Hindlimb muscle (tissue), 1 donor: ENCODE results near the gene BEST4. TPM values are rescaled to one million over a fixed set of nuclear protein-coding genes. Genes with fewer than 3 reads are reported as not detected.
"Not testable (repeated sequence)": the region's sequence is repeated elsewhere in the genome, so short reads cannot be mapped to it uniquely, and the experiment has no call there.

Source experiments
- DNase-seq: peaks from one replicate; pipeline ENCODE4 v3.0.0-alpha.2; 2013
- polyA plus RNA-seq: library from polyadenylated mRNA; unstranded; fragments of 120-200 nt; gene quantifications from one replicate; pipeline ENCODE4 v1.2.1, GENCODE V29; 2013; ENCODE audit not compliant: insufficient read length

Gene BEST4
- polyA plus RNA-seq, 1 donor: 0.19 TPM

DNA sequence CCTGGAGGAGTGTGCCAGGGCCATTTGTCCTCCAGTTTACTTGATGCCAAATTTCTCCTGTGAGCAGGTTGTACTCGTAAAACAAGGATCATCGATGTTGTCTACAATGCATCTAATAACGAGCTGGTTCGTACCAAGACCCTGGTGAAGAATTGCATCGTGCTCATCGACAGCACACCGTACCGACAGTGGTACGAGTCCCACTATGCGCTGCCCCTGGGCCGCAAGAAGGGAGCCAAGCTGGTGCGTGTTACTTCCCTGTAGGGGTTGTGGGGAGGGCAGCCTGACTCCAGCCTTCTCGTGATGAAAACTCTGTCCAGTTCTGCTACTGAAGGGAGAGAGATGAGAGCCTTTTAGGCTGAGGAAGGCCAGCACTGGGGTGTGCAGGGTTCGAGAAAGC lies 10.4 kb downstream of the BEST4 start:
- DNase-seq: no peak

DNA sequence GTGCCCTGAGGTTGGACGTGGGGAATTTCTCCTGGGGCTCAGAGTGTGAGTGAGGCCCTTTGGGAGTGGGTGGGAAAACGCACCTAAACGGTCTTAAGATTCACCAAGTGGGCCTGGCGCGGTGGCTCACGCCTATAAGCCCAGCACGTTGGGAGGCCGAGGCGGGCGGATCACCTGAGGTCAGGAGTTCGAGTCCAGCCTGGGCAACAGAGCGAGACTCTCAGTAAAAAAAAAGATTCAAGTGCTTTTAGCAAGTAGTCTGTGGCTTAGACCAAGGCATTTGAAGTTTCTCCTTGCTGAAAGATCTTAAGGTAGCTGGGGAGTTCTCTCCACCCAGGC lies 11.3 kb downstream of the BEST4 start:
- no peak for DNase-seq

DNA sequence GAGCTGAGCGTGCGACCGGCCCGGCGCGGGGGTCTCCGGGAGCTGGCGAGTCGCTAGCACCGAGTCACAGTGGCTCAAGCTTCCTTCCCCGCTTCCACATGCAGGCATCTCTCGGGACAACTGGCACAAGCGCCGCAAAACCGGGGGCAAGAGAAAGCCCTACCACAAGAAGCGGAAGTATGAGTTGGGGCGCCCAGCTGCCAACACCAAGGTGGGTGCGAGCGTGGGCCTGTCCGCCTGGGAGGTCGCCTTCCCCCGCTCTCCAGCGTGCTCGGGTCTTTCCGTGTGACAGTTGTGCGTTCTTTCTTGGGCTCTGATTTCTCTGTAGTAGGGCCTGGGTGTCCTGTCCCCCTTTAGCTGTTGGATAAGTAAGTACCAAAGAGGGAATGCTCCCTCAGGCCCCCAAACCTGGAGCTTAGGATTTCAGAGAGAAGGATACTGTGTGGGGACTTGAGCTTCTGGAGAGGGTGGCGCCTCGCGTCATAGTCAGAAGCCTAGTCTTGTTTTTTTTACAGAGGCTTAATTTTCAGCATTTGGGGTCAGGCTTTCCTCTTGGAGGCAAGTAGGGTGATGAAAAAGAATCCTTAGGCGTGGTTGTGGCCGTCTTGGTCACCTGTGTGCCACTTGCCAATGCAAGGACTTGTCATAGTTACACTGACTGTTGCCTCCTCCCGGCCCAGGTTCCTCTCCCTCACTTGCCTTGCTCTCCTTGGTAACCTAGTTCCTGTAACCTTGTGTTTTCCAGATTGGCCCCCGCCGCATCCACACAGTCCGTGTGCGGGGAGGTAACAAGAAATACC lies 11.8 kb downstream of the BEST4 start:
- DNase-seq: no peak

DNA sequence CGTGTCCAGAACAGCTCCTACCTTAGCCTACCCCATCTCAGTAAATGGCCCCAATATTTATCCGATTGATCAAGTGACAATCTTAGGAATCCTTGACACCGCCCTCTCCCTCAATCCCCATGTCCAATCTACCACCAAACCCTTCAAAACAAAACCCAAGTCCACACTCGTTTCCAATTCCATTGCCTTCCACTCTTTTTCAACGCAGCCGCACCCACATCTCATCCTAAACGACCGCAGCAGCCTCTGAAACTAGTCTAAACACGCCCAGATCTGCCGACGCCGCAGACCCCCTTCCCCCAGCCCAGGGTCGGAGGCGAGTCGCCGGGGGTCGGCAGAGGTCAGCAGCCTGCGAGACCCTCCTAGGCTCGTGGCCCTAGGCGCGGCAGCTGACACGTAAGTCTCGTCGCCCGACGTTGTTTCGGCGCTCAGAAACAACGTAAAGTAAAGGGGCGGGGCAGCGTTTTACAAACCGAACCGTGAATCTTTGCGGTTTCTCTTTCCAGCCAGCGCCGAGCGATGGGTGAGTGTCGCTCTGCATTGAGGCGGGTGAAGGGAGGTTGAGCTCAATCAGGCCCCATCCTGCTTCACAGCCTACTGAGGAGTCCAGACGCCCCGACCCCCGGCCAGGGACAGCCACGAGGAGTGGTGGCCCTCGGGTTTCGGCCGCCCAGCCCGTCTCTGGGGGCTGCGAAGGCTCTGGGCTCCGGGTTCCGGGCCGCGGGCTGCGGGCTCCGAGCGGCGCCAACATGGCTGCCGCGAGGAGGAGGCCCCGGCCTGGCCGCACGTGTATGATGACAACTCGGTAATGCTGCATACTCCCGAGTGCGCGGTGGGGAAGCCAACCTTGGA lies 12.7 kb downstream of the BEST4 start, which contains the start of gene RPS8:
Gene RPS8 (plus strand): TSS at position 463 of the 852 bp plus-strand sequence. CDS start 57 bp downstream, at position 520.
- peak; percentile 96 for DNase-seq

DNA sequence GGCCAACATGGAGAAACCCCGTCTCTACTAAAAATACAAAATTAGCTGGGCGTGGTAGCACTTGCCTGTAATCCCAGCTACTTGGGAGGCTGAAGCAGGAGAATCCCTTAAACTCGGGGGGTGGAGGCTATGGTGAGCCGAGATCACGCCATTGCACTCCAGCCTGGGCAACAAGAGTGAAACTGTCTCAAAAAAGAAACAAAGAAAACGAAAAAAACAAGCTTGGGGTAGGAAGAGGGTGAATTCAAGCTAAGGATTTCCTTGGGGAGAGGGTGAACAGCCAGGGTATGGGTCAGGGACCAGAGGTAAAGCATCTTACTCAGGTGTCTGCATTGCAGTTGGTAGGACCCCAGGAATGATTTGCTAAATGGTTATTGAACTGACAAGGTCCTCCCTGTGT lies 21.5 kb downstream of the BEST4 start:
- DNase-seq: not testable (repeated sequence)

DNA sequence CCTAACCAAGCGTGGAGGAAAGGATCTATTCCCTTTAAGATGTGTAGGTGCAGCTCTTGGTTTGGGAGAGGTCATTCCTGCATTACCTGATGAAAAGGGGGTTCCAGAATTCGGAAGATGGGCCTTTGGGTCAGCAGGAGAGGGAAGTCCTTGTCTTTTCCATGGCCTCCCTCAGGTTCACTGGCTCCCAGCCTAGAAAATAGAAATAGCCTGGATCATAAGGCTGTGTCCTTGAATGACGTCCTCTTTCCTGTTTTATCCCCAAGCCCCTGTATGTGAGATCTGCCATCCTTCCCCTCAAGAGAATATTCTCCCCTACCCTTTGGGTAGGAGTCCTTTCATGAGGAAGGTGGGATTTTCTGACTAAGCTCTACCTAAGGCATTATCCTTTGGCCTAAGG lies 27.1 kb downstream of the BEST4 start:
- DNase-seq: no peak

DNA sequence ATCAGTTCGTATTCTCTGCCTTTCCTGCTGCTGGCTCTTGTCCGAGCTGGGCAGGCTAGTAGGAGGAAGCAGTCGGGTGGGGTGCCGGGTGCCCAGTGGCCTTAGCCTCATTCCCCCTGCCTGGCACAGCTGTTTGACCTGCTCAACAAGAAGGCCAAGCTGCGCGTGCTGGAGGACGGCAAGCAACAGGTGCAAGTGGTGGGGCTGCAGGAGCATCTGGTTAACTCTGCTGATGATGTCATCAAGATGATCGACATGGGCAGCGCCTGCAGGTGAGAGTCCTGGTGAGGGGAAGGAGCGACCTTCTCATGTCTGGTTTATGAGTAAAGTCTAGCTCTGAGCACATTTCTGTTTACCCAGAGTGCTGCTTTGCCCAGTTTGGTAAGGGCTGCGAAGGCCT lies 28.9 kb downstream of the BEST4 start:
- no peak for DNase-seq

DNA sequence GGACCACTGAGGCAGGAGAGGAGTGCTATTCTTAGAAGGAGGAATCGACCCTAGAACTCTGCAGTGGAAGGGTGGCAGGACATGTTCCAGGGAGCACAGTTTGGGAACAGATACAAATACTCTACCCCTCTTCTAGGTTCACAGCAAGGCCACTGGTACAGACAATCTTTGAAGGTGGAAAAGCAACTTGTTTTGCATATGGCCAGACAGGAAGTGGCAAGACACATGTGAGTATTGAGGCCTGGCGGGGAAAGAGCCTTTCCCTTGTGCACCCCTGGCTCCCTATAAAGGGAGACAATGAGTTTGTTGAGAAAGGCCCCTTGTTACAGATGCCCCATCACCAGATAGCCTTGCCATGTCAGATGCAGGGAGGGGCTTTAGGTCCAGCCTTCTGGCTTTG lies 30.6 kb downstream of the BEST4 start:
- no peak for DNase-seq

DNA sequence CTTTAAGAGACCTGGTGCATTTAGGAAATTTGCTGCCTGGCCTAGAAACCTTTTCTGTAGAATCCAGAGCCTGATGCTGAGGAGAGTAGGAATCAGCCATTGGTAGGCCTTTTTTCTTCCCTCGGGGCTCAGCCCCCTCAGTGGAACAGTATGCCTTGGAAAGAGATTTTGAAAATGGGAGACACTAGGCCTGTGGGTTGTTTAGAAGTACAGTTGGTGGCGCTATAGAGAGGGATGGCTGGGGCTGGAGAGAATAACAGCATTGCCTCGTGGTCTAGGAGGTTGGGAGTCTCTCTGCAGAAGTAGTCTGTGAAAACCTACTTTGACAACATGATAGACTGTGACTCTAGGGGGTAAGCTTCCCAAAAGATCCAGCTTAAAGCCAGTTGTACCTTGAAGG lies 40.1 kb downstream of the BEST4 start:
- DNase-seq: no peak

DNA sequence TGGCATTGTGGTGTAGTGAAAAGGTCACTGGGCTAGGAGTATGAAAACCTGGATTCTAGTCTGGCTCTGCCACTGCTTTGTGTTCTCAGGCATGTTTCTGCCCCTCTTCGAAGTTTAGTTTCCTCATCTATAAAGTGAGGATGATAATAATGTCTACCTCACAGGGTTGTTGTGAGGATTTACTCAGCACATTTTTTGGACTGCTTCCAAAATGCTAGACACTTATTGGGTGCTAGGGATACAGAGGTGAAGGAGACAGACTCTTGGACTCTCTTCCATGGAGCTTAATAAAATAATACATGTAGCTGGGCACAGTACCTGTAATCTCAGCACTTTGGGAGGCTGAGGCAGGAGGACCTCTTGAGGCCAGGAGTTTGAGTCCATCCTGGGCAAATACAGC lies 44.8 kb downstream of the BEST4 start:
- DNase-seq: no peak

DNA sequence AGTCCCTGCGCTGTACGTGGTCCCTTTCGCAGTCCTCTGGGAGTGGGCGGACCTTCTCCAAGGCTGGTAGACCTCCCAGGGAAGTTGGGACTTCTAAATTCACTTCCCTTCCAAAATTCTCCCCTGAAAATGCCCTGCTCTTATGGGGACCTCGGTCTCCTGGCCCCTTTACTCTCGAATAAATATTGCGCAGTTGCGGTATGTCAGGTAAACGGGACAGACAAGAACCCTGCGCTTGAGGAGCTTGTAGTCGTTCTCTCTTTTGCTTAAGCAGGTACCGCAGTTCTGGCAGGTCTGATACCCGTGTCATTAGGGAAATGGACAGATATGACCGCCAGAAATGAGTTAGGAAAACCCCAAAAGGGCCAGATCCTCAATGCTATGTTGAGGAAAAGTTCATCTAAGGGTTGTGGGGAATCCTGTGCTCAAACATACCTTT lies 47.8 kb downstream of the BEST4 start:
- DNase-seq: no peak

DNA sequence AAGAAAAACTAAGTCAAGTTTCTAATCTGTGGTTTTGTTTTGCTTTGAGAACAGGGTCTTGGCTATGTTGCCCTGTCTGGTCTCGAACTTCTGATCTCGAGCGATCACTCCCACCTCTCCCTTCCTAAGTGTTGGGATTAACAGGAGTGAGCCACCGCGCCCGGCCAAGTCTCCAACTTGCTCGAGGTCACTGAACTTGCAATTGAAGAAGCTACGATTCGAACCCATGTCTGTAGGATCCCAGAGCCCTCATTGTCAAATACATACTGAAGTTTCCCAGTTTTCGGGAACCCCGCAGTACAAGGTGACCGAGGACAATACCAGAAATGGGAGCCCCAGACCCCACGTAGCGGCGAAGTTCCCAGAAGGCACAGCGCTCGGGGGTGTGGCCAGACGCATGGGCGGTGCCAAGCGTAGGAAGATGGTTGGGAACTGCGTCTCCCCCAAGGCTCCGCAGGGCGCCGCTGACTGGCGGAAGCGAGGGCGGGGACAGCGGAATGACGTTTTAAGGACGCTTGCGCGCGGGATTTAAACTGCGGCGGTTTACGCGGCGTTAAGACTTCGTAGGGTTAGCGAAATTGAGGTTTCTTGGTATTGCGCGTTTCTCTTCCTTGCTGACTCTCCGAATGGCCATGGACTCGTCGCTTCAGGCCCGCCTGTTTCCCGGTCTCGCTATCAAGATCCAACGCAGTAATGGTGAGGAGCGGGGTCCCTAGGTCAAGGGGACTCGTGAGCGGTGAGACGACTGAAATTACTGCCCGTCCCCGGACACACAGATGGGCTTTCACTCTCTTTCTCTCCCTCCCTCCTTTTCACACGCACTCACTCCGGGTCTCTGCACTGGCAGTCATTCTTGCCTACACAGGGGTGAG lies 48.4 kb downstream of the BEST4 start, which contains the start of gene KIF2C:
Gene KIF2C (plus strand): TSS at position 531 of the 872 bp plus-strand sequence. CDS start 96 bp downstream, at position 627.
- DNase-seq: peak; percentile 98

DNA sequence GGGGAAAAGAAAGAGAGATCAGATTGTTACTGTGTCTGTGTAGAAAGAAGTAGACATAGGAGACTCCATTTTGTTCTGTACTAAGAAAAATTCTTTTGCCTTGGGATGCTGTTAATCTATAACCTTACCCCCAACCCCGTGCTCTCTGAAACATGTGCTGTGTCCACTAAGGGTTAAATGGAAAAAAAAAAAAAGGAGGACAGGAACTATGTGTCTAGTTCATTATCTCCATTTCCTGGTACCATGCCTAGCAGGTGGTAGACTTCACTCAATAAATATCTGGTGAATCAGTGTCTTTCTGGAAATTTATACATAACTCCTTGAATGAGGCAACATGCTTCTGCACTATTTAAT lies 49.0 kb downstream of the BEST4 start:
- DNase-seq: not testable (repeated sequence)

DNA sequence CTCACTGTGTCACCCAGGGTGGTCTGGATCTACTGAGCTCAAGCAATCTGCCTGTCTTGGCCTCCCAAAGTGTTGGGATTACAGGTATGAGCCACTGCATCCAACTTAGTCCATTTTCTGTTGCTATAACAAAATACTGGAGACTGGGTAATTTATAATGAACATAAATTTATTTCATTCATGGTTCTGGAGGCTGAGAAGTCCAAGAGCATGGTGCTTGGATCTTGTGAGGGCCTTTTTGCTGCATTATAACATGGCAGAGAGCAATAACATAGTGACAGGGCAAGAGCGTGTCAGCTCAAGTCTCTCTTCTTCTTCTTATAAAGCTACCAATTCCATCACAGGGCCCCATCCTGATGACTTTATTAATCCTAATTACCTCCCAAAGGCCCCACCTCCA lies 52.0 kb downstream of the BEST4 start:
- no peak for DNase-seq

DNA sequence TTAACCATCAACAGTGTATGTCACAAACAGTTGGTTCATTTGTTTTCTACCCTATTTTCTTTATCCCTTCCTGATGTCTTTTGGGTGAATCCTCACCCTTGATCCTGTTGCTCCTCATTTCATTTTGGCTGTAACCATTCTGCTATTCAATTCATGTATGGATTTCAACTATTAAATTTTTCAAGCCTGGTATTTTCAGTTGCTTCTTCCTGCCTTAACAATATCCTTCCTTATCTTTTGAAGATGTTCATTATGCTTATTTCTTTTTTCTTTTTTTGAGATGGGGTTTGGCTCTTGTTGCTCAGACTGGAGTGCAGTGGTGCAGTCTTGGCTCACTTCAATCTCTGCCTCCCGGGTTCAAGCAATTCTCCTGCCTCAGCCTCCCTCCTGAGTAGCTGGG lies 54.2 kb downstream of the BEST4 start:
- DNase-seq: no peak

Other genes with a start within 250 kb of the BEST4 start
- gene TMEM53, start 113.7 kb downstream of the BEST4 start, polyA plus RNA-seq: 8.7 TPM
- gene ARMH1, start 113.5 kb downstream of the BEST4 start, polyA plus RNA-seq: 2.2 TPM
- not detected for gene RNU5D-1, start 57.0 kb downstream of the BEST4 start, polyA plus RNA-seq
- 10.6 TPM for gene KIF2C, start 48.3 kb downstream of the BEST4 start, polyA plus RNA-seq
- 2,950 TPM for gene RPS8, start 12.6 kb downstream of the BEST4 start, polyA plus RNA-seq
- gene PLK3, start 12.2 kb upstream of the BEST4 start, polyA plus RNA-seq: 12.4 TPM
- not detected for gene DYNLT4, start 19.2 kb upstream of the BEST4 start, polyA plus RNA-seq
- gene BTBD19, start 20.4 kb upstream of the BEST4 start, polyA plus RNA-seq: 7.9 TPM
- 10.0 TPM for gene PTCH2, start 55.1 kb upstream of the BEST4 start, polyA plus RNA-seq
- 24.6 TPM for gene EIF2B3, start 198.4 kb upstream of the BEST4 start, polyA plus RNA-seq
- gene HECTD3, start 223.2 kb upstream of the BEST4 start, polyA plus RNA-seq: 34.8 TPM
- gene UROD, start 224.1 kb upstream of the BEST4 start, polyA plus RNA-seq: 80.1 TPM